SK-N-SH (cell line): ENCODE results near the gene RBM34. TPM values are rescaled to one million over a fixed set of nuclear protein-coding genes. Genes with fewer than 3 reads are reported as not detected.

Experiments used
- CTCF ChIA-PET: fragments of 300-600, 350-600 bp; formaldehyde crosslinking; extraction: SDS; loops from one replicate; lab custom pipeline; 2021; lab: Yijun Ruan, JAX
- POLR2A ChIA-PET: fragments of 350-600 bp; sonication (Branson Sonifier 250); formaldehyde crosslinking; extraction: SDS; loops from one replicate; lab custom pipeline; 2020; ENCODE audit warnings: antibody characterized with exemption, inconsistent platforms; lab: Yijun Ruan, JAX
- DNase-seq: peaks from one replicate; pipeline ENCODE4 v3.0.0; 2012
- H2AFZ ChIP-seq: fragments of 200-600 bp; sonication (generic); 2 replicates; pipeline ENCODE4 v1.8.1; 2016; ENCODE audit warnings: antibody characterized with exemption, mild to moderate bottlenecking, low read depth
- H3F3A ChIP-seq: fragments of 200-600 bp; sonication (generic); replicated peaks from 2 replicates; pipeline ENCODE3; 2016; ENCODE audit warnings: antibody characterized with exemption, mild to moderate bottlenecking; ENCODE audit not compliant: insufficient read depth
- H3K27ac ChIP-seq, 2 experiments: fragments of 200-500 bp in 1 of 2; fragments of 200-600 bp in 1 of 2; sonication (Bioruptor generic) in 1 of 2; sonication (generic), shearing (Covaris generic) in 1 of 2; 2 replicates each; pipeline versions ENCODE4 v1.5.1 to v1.6.1; 2014 to 2016; ENCODE audit warnings: low read depth in 2 of 2, inconsistent platforms in 1 of 2, low read length in 1 of 2, mild to moderate bottlenecking in 1 of 2, mixed read lengths in 1 of 2
- H3K27me3 ChIP-seq: fragments of 200-600 bp; sonication (generic), shearing (Covaris generic); 2 replicates; pipeline ENCODE4 v1.6.1; 2016; ENCODE audit warnings: mixed run types; ENCODE audit not compliant: insufficient read depth
- H3K36me3 ChIP-seq, 2 experiments: fragments of 200-500 bp in 1 of 2; fragments of 200-600 bp in 1 of 2; sonication (Bioruptor generic) in 1 of 2; sonication (generic) in 1 of 2; replicated peaks in 1 of 2; 2 replicates each; pipeline versions ENCODE3 to v1.5.1; 2014 to 2016; ENCODE audit warnings: low read length in 1 of 2, mild to moderate bottlenecking in 1 of 2; ENCODE audit not compliant: insufficient read depth in 2 of 2, control insufficient read depth in 1 of 2
- H3K4me1 ChIP-seq, 2 experiments: fragments of 200-500 bp in 1 of 2; fragments of 200-600 bp in 1 of 2; sonication (Bioruptor generic) in 1 of 2; sonication (generic), shearing (Covaris generic) in 1 of 2; 2 replicates each; pipeline versions ENCODE4 v1.5.1 to v1.6.1; 2014 to 2016; ENCODE audit warnings: low read depth in 1 of 2, low read length in 1 of 2, mixed run types in 1 of 2; ENCODE audit not compliant: insufficient read depth in 2 of 2, control insufficient read depth in 1 of 2
- H3K4me2 ChIP-seq: fragments of 200-600 bp; sonication (generic), shearing (Covaris generic); 2 replicates; pipeline ENCODE4 v1.6.1; 2017; ENCODE audit warnings: mixed run types
- H3K4me3 ChIP-seq, 2 experiments: fragments of 200-500 bp in 1 of 2; fragments of 200-600 bp in 1 of 2; sonication (Bioruptor generic) in 1 of 2; sonication (generic), shearing (Covaris generic) in 1 of 2; 2 replicates each; pipeline versions ENCODE4 v1.5.1 to v1.8.1; 2014 to 2016; ENCODE audit warnings: low read depth in 2 of 2, inconsistent platforms in 1 of 2, low read length in 1 of 2, mild to moderate bottlenecking in 1 of 2, mixed read lengths in 1 of 2, moderate library complexity in 1 of 2
- H3K79me2 ChIP-seq: fragments of 200-600 bp; sonication (generic); 2 replicates; pipeline ENCODE4 v1.8.1; 2017; ENCODE audit warnings: mild to moderate bottlenecking; ENCODE audit not compliant: insufficient read depth
- H3K9ac ChIP-seq: fragments of 200-600 bp; sonication (generic); 2 replicates; pipeline ENCODE4 v1.6.1; 2017; ENCODE audit warnings: mixed run types
- H3K9me2 ChIP-seq: fragments of 200-600 bp; sonication (generic); 2 replicates; pipeline ENCODE4 v1.6.1; 2017; ENCODE audit warnings: mixed run types
- H3K9me3 ChIP-seq: fragments of 200-600 bp; sonication (generic); 2 replicates; pipeline ENCODE4 v1.6.1; 2017; ENCODE audit warnings: mixed run types, mild to moderate bottlenecking, moderate library complexity
- H4K20me1 ChIP-seq: fragments of 200-600 bp; sonication (generic); 2 replicates; pipeline ENCODE4 v1.6.1; 2017; ENCODE audit warnings: mild to moderate bottlenecking, mixed run types; ENCODE audit not compliant: insufficient read depth
- ELF1 ChIP-seq: IDR thresholded peaks from 2 replicates; pipeline ENCODE4 v1.4.0; 2012
- EP300 ChIP-seq, 2 experiments: IDR thresholded peaks; 2 replicates each; pipeline versions ENCODE4 v1.4.0 to v1.6.1; 2012; ENCODE audit warnings: borderline replicate concordance in 1 of 2, low read depth in 1 of 2, low read length in 1 of 2
- FOXM1 ChIP-seq: IDR thresholded peaks from 2 replicates; pipeline ENCODE4 v1.4.0; 2012; ENCODE audit warnings: low read depth, mild to moderate bottlenecking
- GABPA ChIP-seq: IDR thresholded peaks from 2 replicates; pipeline ENCODE4 v1.4.0; 2012; ENCODE audit warnings: low read depth, mild to moderate bottlenecking
- GATA2 ChIP-seq: sonication (generic); formaldehyde crosslinking; IDR thresholded peaks from 2 replicates; pipeline ENCODE4 v1.5.0; 2020; ENCODE audit warnings: mild to moderate bottlenecking, missing genetic modification reagents
- MEF2A ChIP-seq: IDR thresholded peaks from 2 replicates; pipeline ENCODE4 v1.4.0; 2012; ENCODE audit warnings: low read depth, borderline replicate concordance
- MXI1 ChIP-seq: IDR thresholded peaks from 2 replicates; pipeline ENCODE4 v1.6.1; 2012; ENCODE audit warnings: mild to moderate bottlenecking, low read depth, low read length, improper control_type of control experiment
- PBX3 ChIP-seq: IDR thresholded peaks from 2 replicates; pipeline ENCODE4; 2012
- RAD21 ChIP-seq: IDR thresholded peaks from 2 replicates; pipeline ENCODE4 v1.6.1; 2012; ENCODE audit warnings: mild to moderate bottlenecking, low read length
- TAF1 ChIP-seq: IDR thresholded peaks from 2 replicates; pipeline ENCODE4 v1.6.1; 2012; ENCODE audit warnings: low read depth, mild to moderate bottlenecking, low read length, moderate library complexity, borderline replicate concordance
- ZBTB33 ChIP-seq: IDR thresholded peaks from 2 replicates; pipeline ENCODE4 v1.4.0; 2012; ENCODE audit warnings: low read depth, borderline replicate concordance
- WGBS: methylation state at CpG from one replicate; pipeline ENCODE4 v1.1.6; 2017; ENCODE audit warnings: low lambda C conversion rate; 5-methylcytosine and 5-hydroxymethylcytosine counted together
- polyA plus RNA-seq, 3 experiments: library from polyadenylated mRNA; depleted of rRNA; stranded (reverse); fragments of >200 nt; gene quantifications; 2 replicates each; pipeline ENCODE4 v1.2.3, GENCODE V29; 2012
- TF ChIP-seq, protein P1 (sequence below): IDR thresholded peaks from 2 replicates; pipeline ENCODE4 v1.6.1; 2012; ENCODE audit warnings: mild to moderate bottlenecking, low read depth, low read length, moderate library complexity
- TF ChIP-seq, protein P2 (sequence below): IDR thresholded peaks from 2 replicates; pipeline ENCODE4 v1.4.0; 2012; ENCODE audit warnings: low read depth, borderline replicate concordance
- TF ChIP-seq, protein P3 (sequence below): fragments of 150-350 bp; IDR thresholded peaks from 2 replicates; pipeline ENCODE4 v1.6.1; 2017; ENCODE audit warnings: antibody characterized with exemption, low read length, low read depth, borderline replicate concordance

Gene RBM34
- polyA plus RNA-seq, 1 of the 3 experiments (the other 2 are of a cell fraction) = 39.9 TPM

- no peaks in the 10 kb centered on the region for H3K27me3 ChIP-seq
- no peaks in the 10 kb centered on the region for H3K9me2 ChIP-seq
- no peak overlapping the region for H2AFZ ChIP-seq
- H3K79me2 ChIP-seq = peaks cover 64% of the 10 kb centered on the region
- POLR2A ChIA-PET = no interaction called here
- no peak for DNase-seq
- peaks cover 21 to 23% of the 10 kb centered on the region in 2 experiments for H3K36me3 ChIP-seq
- WGBS = 10% methylated on average over 4 of the region's 4 CpGs
- H3K4me3 ChIP-seq = peak overlapping the region; percentile 70 to 75
- H3K4me2 ChIP-seq = peak overlapping the region; percentile 76
- H3K27ac ChIP-seq = no peak overlapping the region; a peak in 1 of 4 replicates
- peak overlapping the region; percentile 84 for H3K9ac ChIP-seq
- CTCF ChIA-PET = interaction anchor here (0.6 to 1.5 kb wide), 8 partner anchors 9 to 288 kb away, joined by 3 to 5 read pairs (median 3); no protein-coding TSS in a partner anchor
- no peaks in the 10 kb centered on the region for H3K9me3 ChIP-seq
- no peak for TF ChIP-seq GATA2 (CRISPR knock-in tag)
- 0 out of 2 replicates have a peak, but pooled peaks have one; percentile 43 for TF ChIP-seq MXI1
- peaks cover 8 to 9% of the 10 kb centered on the region in 2 experiments; a peak in 3 of 4 replicates for H3K4me1 ChIP-seq
- H4K20me1 ChIP-seq = peaks cover 55% of the 10 kb centered on the region
- peaks cover 26% of the 10 kb centered on the region for H3F3A ChIP-seq
Measured at GRCh38 chr1:235127203-235127602, 33.8 kb downstream of the RBM34 start.

- Histone ChIP-seq H3K4me1 (peaks cover 9 to 10% of the 10 kb centered on the region in 2 experiments; a peak in 3 of 4 replicates), H3K4me2 (no peak overlapping the region), H2AFZ (no peak overlapping the region), H3K9me2 (no peaks in the 10 kb centered on the region), H4K20me1 (peaks cover 79% of the 10 kb centered on the region), H3K79me2 (peaks cover 90% of the 10 kb centered on the region), H3K9ac (no peak overlapping the region), H3K27me3 (no peaks in the 10 kb centered on the region), H3F3A (peaks cover 11% of the 10 kb centered on the region), H3K9me3 (no peaks in the 10 kb centered on the region), H3K27ac (no peak overlapping the region), H3K36me3 (peaks cover 30 to 34% of the 10 kb centered on the region in 2 experiments), H3K4me3 (no peak overlapping the region)
- CTCF ChIA-PET = interaction anchor here (0.9 to 1.3 kb wide), 4 partner anchors 20 to 292 kb away, joined by 3 to 5 read pairs (median 4); no protein-coding TSS in a partner anchor
- TF ChIP-seq MEF2A = no peak
- no peak for TF ChIP-seq EP300 (IDR thresholded peaks at IDR 0.05; ENCODE audit: borderline replicate concordance in 1 of 2, low read depth in 1 of 2, low read length in 1 of 2)
- TF ChIP-seq, protein P1, sequence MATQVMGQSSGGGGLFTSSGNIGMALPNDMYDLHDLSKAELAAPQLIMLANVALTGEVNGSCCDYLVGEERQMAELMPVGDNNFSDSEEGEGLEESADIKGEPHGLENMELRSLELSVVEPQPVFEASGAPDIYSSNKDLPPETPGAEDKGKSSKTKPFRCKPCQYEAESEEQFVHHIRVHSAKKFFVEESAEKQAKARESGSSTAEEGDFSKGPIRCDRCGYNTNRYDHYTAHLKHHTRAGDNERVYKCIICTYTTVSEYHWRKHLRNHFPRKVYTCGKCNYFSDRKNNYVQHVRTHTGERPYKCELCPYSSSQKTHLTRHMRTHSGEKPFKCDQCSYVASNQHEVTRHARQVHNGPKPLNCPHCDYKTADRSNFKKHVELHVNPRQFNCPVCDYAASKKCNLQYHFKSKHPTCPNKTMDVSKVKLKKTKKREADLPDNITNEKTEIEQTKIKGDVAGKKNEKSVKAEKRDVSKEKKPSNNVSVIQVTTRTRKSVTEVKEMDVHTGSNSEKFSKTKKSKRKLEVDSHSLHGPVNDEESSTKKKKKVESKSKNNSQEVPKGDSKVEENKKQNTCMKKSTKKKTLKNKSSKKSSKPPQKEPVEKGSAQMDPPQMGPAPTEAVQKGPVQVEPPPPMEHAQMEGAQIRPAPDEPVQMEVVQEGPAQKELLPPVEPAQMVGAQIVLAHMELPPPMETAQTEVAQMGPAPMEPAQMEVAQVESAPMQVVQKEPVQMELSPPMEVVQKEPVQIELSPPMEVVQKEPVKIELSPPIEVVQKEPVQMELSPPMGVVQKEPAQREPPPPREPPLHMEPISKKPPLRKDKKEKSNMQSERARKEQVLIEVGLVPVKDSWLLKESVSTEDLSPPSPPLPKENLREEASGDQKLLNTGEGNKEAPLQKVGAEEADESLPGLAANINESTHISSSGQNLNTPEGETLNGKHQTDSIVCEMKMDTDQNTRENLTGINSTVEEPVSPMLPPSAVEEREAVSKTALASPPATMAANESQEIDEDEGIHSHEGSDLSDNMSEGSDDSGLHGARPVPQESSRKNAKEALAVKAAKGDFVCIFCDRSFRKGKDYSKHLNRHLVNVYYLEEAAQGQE = no peak
- no peak for TF ChIP-seq GABPA
- TF ChIP-seq PBX3 = no peak
- no peak for TF ChIP-seq ELF1
- no peak for TF ChIP-seq ZBTB33
- TF ChIP-seq TAF1 = no peak
- TF ChIP-seq RAD21 = no peak
- TF ChIP-seq, protein P2, sequence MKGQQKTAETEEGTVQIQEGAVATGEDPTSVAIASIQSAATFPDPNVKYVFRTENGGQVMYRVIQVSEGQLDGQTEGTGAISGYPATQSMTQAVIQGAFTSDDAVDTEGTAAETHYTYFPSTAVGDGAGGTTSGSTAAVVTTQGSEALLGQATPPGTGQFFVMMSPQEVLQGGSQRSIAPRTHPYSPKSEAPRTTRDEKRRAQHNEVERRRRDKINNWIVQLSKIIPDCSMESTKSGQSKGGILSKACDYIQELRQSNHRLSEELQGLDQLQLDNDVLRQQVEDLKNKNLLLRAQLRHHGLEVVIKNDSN = no peak
- TF ChIP-seq MXI1 = no peak
- TF ChIP-seq, protein P3, sequence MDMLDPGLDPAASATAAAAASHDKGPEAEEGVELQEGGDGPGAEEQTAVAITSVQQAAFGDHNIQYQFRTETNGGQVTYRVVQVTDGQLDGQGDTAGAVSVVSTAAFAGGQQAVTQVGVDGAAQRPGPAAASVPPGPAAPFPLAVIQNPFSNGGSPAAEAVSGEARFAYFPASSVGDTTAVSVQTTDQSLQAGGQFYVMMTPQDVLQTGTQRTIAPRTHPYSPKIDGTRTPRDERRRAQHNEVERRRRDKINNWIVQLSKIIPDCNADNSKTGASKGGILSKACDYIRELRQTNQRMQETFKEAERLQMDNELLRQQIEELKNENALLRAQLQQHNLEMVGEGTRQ = no peak
- no peak for TF ChIP-seq FOXM1
- DNase-seq = no peak
- POLR2A ChIA-PET = no interaction called here
- WGBS = 88% methylated on average over 1 of the region's 1 CpG
Measured at GRCh38 chr1:235124665-235125064, 36.4 kb downstream of the RBM34 start.
